HFFc6 (cell line): Measurements from ENCODE around the gene KLHL29. TPM values are rescaled to one million over a fixed set of nuclear protein-coding genes. Genes with fewer than 3 reads are reported as not detected.

Source experiments
- DNase-seq: peaks from one replicate; pipeline ENCODE4 v3.0.0-alpha.2; 2018
- H3K27ac Mint-ChIP-seq: 2 replicates; pipeline ENCODE4 v1.8.0; 2020; ENCODE audit warnings: mild to moderate bottlenecking, mixed read lengths
- H3K27me3 Mint-ChIP-seq: 2 replicates; pipeline ENCODE4 v1.8.0; 2021; ENCODE audit warnings: mild to moderate bottlenecking, moderate library complexity, mixed read lengths; ENCODE audit not compliant: insufficient read depth
- H3K36me3 Mint-ChIP-seq: 2 replicates; pipeline ENCODE4 v1.8.0; 2021; ENCODE audit warnings: low read depth, mixed read lengths
- H3K4me1 Mint-ChIP-seq: 2 replicates; pipeline ENCODE4 v1.8.0; 2020; ENCODE audit warnings: low read depth, mixed read lengths
- H3K4me3 Mint-ChIP-seq: 2 replicates; pipeline ENCODE4 v1.8.0; 2020; ENCODE audit warnings: mild to moderate bottlenecking, moderate library complexity, mixed read lengths
- H3K9me3 Mint-ChIP-seq: 2 replicates; pipeline ENCODE4 v1.8.0; 2020; ENCODE audit warnings: mild to moderate bottlenecking, mixed read lengths
- total RNA-seq, 6 experiments: library from RNA; stranded (reverse); fragmentation: NEBNext Ultra II Directional; extraction: Animal tissue kit (Norgen Biotek cat#: 25700); gene quantifications; 2 replicates in 1 of 6; 3 replicates in 5 of 6; pipeline ENCODE4 v1.2.3, GENCODE V29; 2021
- TF ChIP-seq, protein P1 (sequence below): fragments of 200-600 bp; sonication (generic); IDR thresholded peaks from 2 replicates; pipeline ENCODE4 v1.5.0; 2021; ENCODE audit warnings: antibody characterized with exemption, mild to moderate bottlenecking

KLHL29 gene
- total RNA-seq, 6 experiments from 2014 or later: 7.4 to 9.7 (median 8.6) TPM

DNA sequence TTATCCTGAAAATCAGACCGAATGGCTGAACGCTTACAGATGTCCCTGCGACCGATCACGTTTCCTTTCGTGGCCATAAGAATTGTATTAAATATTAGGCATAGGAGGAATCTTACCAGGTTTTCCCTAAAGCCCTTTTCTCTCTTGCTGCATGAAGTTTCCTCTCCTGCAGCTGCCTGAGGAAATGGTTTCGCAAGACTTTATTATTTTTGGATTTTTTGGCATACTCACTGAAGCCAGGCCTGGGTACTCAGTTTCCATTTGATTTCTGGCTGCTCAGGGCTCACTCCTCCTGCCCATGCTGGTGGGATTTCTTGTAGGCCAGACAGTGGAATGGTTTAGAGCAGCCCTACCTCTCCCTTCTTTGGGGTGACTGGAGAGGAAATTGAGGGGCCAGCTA lies 114.0 kb downstream of the KLHL29 start:
- no peak for DNase-seq
- peaks cover 24% of the 10 kb centered on the region for H3K4me1 Mint-ChIP-seq
- no peaks in the 10 kb centered on the region for H3K27me3 Mint-ChIP-seq
- H3K4me3 Mint-ChIP-seq: no peak overlapping the region
- no peak overlapping the region for H3K27ac Mint-ChIP-seq
- TF ChIP-seq, protein P1, sequence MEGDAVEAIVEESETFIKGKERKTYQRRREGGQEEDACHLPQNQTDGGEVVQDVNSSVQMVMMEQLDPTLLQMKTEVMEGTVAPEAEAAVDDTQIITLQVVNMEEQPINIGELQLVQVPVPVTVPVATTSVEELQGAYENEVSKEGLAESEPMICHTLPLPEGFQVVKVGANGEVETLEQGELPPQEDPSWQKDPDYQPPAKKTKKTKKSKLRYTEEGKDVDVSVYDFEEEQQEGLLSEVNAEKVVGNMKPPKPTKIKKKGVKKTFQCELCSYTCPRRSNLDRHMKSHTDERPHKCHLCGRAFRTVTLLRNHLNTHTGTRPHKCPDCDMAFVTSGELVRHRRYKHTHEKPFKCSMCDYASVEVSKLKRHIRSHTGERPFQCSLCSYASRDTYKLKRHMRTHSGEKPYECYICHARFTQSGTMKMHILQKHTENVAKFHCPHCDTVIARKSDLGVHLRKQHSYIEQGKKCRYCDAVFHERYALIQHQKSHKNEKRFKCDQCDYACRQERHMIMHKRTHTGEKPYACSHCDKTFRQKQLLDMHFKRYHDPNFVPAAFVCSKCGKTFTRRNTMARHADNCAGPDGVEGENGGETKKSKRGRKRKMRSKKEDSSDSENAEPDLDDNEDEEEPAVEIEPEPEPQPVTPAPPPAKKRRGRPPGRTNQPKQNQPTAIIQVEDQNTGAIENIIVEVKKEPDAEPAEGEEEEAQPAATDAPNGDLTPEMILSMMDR: no peak
- no peaks in the 10 kb centered on the region for H3K9me3 Mint-ChIP-seq
- no peaks in the 10 kb centered on the region for H3K36me3 Mint-ChIP-seq

- H3K9me3 Mint-ChIP-seq: no peaks in the 10 kb centered on the region
- no peak for DNase-seq
- H3K4me3 Mint-ChIP-seq: no peak overlapping the region
- no peaks in the 10 kb centered on the region for H3K27me3 Mint-ChIP-seq
- TF ChIP-seq, protein P1: no peak
- H3K36me3 Mint-ChIP-seq: no peaks in the 10 kb centered on the region
- peaks cover 24% of the 10 kb centered on the region for H3K4me1 Mint-ChIP-seq
- no peak overlapping the region for H3K27ac Mint-ChIP-seq
Observed at GRCh38 chr2:23499439-23499838, 114.5 kb downstream of the KLHL29 start.

GRCh38 chr2:23500836-23501235 lies 115.9 kb downstream of the KLHL29 start:
- no peak for DNase-seq

GRCh38 chr2:23502096-23502495 lies 117.1 kb downstream of the KLHL29 start:
- H3K36me3 Mint-ChIP-seq: no peaks in the 10 kb centered on the region
- no peaks in the 10 kb centered on the region; the same call in none of the 2 replicates for H3K27me3 Mint-ChIP-seq
- H3K4me1 Mint-ChIP-seq: peaks cover 19% of the 10 kb centered on the region
- H3K9me3 Mint-ChIP-seq: no peaks in the 10 kb centered on the region
- H3K4me3 Mint-ChIP-seq: no peak overlapping the region
- H3K27ac Mint-ChIP-seq: no peak overlapping the region
- no peak for DNase-seq
- TF ChIP-seq, protein P1: no peak

More at GRCh38 chr2:23500836-23501235, 115.9 kb downstream of the KLHL29 start:
- Mint-ChIP-seq H3K9me3 (no peaks in the 10 kb centered on the region), H3K4me3 (no peak overlapping the region), H3K4me1 (peaks cover 24% of the 10 kb centered on the region), H3K36me3 (no peaks in the 10 kb centered on the region), H3K27me3 (no peaks in the 10 kb centered on the region; the same call in 1 of the 2 replicates), H3K27ac (no peak overlapping the region)
- TF ChIP-seq, protein P1: no peak

DNA sequence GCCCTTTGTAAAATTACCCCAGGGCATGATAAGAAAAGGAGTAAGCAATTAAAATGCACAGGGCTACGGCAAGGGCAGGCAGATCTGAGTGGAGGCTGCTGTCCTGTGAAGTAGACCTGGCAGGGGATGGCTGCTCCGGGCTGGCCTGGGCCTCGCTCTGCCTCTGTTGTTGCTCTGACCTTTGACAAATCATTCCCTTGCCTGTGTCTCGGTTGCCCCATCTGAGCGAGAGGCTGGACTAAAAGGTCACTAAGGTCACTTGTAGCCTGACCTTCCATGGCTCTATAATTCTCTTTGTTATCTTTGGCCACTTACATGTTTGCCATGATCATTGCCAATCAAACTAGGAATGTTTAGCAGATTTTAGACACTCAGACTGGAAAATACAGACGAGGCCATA lies 118.1 kb downstream of the KLHL29 start:
- Mint-ChIP-seq H3K9me3 (no peaks in the 10 kb centered on the region), H3K27me3 (no peaks in the 10 kb centered on the region; the same call in none of the 2 replicates), H3K27ac (no peak overlapping the region), H3K4me3 (no peak overlapping the region), H3K4me1 (peaks cover 9% of the 10 kb centered on the region), H3K36me3 (no peaks in the 10 kb centered on the region)
- TF ChIP-seq, protein P1: no peak
- no peak for DNase-seq

- TF ChIP-seq, protein P1: no peak
- Mint-ChIP-seq H3K9me3 (no peaks in the 10 kb centered on the region), H3K36me3 (no peaks in the 10 kb centered on the region), H3K27ac (no peak overlapping the region), H3K27me3 (peaks cover 3% of the 10 kb centered on the region), H3K4me3 (no peak overlapping the region), H3K4me1 (peaks cover 7% of the 10 kb centered on the region)
- no peak for DNase-seq
Observed at GRCh38 chr2:23503682-23504081, 118.7 kb downstream of the KLHL29 start.
